Colonic mucosa (tissue), 4 donors: ENCODE results near the gene SMCO4. TPM values are rescaled to one million over a fixed set of nuclear protein-coding genes. Genes with fewer than 3 reads are reported as not detected.

Experiments
- DNase-seq: peaks from one replicate; pipeline ENCODE4 v3.0.0-alpha.2; 2020
- H3K27ac ChIP-seq: fragments of 200-600 bp; one replicate; pipeline ENCODE4 v1.8.0; 2021
- H3K27me3 ChIP-seq: fragments of 200-600 bp; one replicate; pipeline ENCODE4 v1.8.0; 2021
- H3K36me3 ChIP-seq: fragments of 200-600 bp; one replicate; pipeline ENCODE4 v1.8.0; 2021
- H3K4me1 ChIP-seq: fragments of 200-600 bp; one replicate; pipeline ENCODE4 v1.8.0; 2021; ENCODE audit warnings: mild to moderate bottlenecking
- H3K4me3 ChIP-seq: fragments of 200-600 bp; one replicate; pipeline ENCODE4 v1.8.0; 2021
- H3K9ac ChIP-seq, 2 donors: one replicate each; pipeline ENCODE4 v1.7.0; 2013; ENCODE audit warnings: control low read depth in 2 of 2, low read depth in 2 of 2, low read length in 2 of 2
- H3K9me3 ChIP-seq: fragments of 200-600 bp; one replicate; pipeline ENCODE4 v1.8.0; 2021
- CTCF ChIP-seq: fragments of 200-600 bp; IDR thresholded peaks from one replicate; pipeline ENCODE4 v1.8.0; 2022; ENCODE audit warnings: antibody characterized with exemption, mild to moderate bottlenecking
- intact Hi-C: fragments of 100-400 bp; cut with DNase I; formaldehyde crosslinking; loops from one replicate; pipeline ENCODE4 v1.14.1; 2022
- total RNA-seq, 2 donors: library from RNA; stranded (reverse); fragmentation: NEBNext Ultra II Directional in 1 of 2; extraction: Animal tissue kit (Norgen Biotek cat#: 25700) in 1 of 2; gene quantifications; one replicate each; pipeline ENCODE4 v1.2.1, GENCODE V29; 2021
- donor health status: healthy.
- donor health status: DM: no; HTN: no; CAD: no.
- donor health status: DM: no; HTN: no; CAD: no.

SMCO4 gene
- total RNA-seq, 2 donors from 2014 or later, result 47.2 to 73.7 TPM

DNA sequence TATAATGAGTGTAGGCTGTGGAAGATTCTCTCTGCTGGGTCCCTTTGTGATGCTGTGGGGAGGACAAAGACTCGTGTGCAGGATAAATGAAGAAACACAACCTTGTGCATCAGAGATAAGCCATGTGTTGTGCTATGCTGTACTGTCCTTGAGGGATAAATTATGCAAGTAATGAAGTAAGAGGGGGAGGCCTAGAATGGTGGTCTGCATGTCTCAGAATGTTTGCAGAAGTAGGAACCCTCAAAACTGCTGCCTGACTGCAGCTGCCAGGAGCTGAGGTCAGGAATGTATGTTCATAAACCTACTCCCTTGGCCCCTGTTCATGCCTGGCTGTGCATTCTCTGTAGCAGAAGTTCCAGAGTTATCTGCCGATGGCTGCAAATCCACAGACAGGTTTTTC, 4.6 kb upstream of the SMCO4 start:
- Histone ChIP-seq H3K4me1 (no peaks in the 10 kb centered on the region), H3K36me3 (no peaks in the 10 kb centered on the region), H3K9ac (no peak overlapping the region), H3K9me3 (no peaks in the 10 kb centered on the region), H3K27me3 (no peaks in the 10 kb centered on the region), H3K4me3 (no peak overlapping the region), H3K27ac (no peak overlapping the region)
- TF ChIP-seq CTCF, result no peak
- intact Hi-C loops, result no loop called here
- no peak for DNase-seq

- Histone ChIP-seq H3K4me3 (no peak overlapping the region), H3K9ac (no peak overlapping the region), H3K9me3 (no peaks in the 10 kb centered on the region), H3K36me3 (no peaks in the 10 kb centered on the region), H3K4me1 (no peaks in the 10 kb centered on the region), H3K27ac (no peak overlapping the region), H3K27me3 (no peaks in the 10 kb centered on the region)
- DNase-seq, result no peak
- no peak for TF ChIP-seq CTCF
- intact Hi-C loops, result no loop called here
Measured at GRCh38 chr11:93547028-93547427, 3.8 kb upstream of the SMCO4 start.

- no peak for TF ChIP-seq CTCF
- H3K36me3 ChIP-seq, result no peaks in the 10 kb centered on the region
- H3K9ac ChIP-seq, result no peak overlapping the region
- H3K9me3 ChIP-seq, result no peaks in the 10 kb centered on the region
- intact Hi-C loops, result no loop called here
- H3K4me1 ChIP-seq, result no peaks in the 10 kb centered on the region
- H3K27me3 ChIP-seq, result no peaks in the 10 kb centered on the region
- H3K4me3 ChIP-seq, result no peak overlapping the region
- H3K27ac ChIP-seq, result no peak overlapping the region
- DNase-seq, result no peak
Measured at GRCh38 chr11:93545566-93545965, 2.4 kb upstream of the SMCO4 start.

DNA sequence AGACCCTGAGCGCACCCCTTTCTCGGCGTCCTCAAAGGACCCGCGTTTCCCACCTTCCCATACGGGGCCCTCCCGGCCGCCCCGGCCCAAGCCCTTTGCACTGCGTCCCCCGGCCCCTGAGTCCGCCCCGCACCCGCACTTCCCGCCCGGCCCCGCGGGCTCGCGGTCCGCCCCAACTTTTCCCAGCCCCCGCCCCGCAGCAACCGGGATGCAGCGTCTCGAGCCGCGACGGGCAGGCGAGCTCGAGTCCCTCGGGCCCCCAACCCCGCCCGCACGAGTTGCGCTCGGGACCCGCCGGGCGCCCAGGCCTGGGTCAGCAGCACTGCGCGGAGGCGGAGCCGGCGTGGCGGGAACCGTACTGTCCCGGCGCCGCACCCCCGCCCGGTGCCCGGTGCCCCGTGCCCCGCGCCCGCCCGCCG, 371 bp downstream of the SMCO4 start:
- Histone ChIP-seq H3K36me3 (no peaks in the 10 kb centered on the region), H3K4me3 (peak overlapping the region; percentile 68), H3K9me3 (no peaks in the 10 kb centered on the region), H3K9ac (peak overlapping the region; percentile 68 to 73), H3K27ac (peak overlapping the region; percentile 73), H3K27me3 (no peaks in the 10 kb centered on the region), H3K4me1 (no peaks in the 10 kb centered on the region)
- intact Hi-C loops, result loop anchor here (5.0 kb wide), 3 partner anchors 61 to 306 kb away; no protein-coding TSS in a partner anchor
- TF ChIP-seq CTCF, result no peak
- DNase-seq, result peak; percentile 37

- Histone ChIP-seq H3K36me3 (no peaks in the 10 kb centered on the region), H3K9me3 (no peaks in the 10 kb centered on the region), H3K27me3 (no peaks in the 10 kb centered on the region), H3K4me1 (no peaks in the 10 kb centered on the region), H3K4me3 (peak overlapping the region; percentile 68), H3K9ac (peak overlapping the region; percentile 68 to 73), H3K27ac (peak overlapping the region; percentile 73)
- intact Hi-C loops, result loop anchor here (5.0 kb wide), 3 partner anchors 60 to 305 kb away; no protein-coding TSS in a partner anchor
- DNase-seq, result peak; percentile 56
- TF ChIP-seq CTCF, result no peak
Measured at GRCh38 chr11:93541884-93542810, 1.0 kb downstream of the SMCO4 start.
